ENCODE measurements around the gene SORL1. TPM values are rescaled to one million over a fixed set of nuclear protein-coding genes. Genes with fewer than 3 reads are reported as not detected.
A peak's percentile ranks its signal among the peaks of the same experiment; 100 is the strongest.

Gene SORL1
- total RNA-seq, 1 donor from 2014 or later: 11.3 TPM

DNA sequence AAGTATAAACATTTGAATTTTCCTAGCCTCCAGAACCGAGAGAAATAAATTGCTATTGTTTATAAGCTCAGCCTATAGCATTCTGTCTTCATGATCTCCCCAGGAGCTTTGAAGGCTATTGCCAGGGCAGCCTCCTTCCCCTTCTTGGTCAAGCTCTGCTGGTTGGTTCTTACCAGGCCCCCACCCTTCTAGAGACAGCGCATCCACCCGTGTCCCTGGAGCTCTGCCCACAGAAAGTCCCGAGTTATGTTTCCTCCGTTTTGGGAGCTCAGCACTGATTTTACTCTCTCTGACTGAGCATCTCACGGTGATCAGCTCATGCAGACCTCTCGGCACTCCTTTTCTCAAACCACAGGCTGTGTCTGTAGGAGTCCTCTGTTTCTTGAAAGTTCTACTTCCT lies 124.4 kb downstream of the SORL1 start:
- no peaks in the 10 kb centered on the region for H3K27me3 ChIP-seq (ENCODE audit: control insufficient read depth, insufficient read depth, low read length)
- TF ChIP-seq, protein P1, sequence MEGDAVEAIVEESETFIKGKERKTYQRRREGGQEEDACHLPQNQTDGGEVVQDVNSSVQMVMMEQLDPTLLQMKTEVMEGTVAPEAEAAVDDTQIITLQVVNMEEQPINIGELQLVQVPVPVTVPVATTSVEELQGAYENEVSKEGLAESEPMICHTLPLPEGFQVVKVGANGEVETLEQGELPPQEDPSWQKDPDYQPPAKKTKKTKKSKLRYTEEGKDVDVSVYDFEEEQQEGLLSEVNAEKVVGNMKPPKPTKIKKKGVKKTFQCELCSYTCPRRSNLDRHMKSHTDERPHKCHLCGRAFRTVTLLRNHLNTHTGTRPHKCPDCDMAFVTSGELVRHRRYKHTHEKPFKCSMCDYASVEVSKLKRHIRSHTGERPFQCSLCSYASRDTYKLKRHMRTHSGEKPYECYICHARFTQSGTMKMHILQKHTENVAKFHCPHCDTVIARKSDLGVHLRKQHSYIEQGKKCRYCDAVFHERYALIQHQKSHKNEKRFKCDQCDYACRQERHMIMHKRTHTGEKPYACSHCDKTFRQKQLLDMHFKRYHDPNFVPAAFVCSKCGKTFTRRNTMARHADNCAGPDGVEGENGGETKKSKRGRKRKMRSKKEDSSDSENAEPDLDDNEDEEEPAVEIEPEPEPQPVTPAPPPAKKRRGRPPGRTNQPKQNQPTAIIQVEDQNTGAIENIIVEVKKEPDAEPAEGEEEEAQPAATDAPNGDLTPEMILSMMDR (IDR thresholded peaks at IDR 0.05; ENCODE audit: insufficient read depth, low read length, severe bottlenecking): no peak
- DNase-seq (ENCODE audit: low read depth): no peak
- no peak overlapping the region for H3K4me3 ChIP-seq (ENCODE audit: low read depth, low read length)
- H3K36me3 ChIP-seq (ENCODE audit: control insufficient read depth, insufficient read depth, low read length): no peaks in the 10 kb centered on the region
- FAIRE-seq: no peak

- DNase-seq (ENCODE audit: low read depth) (no peak), FAIRE-seq (peak; percentile 40)
- Histone ChIP-seq H3K27me3 (ENCODE audit: control insufficient read depth, insufficient read depth, low read length) (no peaks in the 10 kb centered on the region), H3K36me3 (ENCODE audit: control insufficient read depth, insufficient read depth, low read length) (no peaks in the 10 kb centered on the region), H3K4me3 (ENCODE audit: low read depth, low read length) (no peak overlapping the region)
- TF ChIP-seq, protein P1 (IDR thresholded peaks at IDR 0.05; ENCODE audit: insufficient read depth, low read length, severe bottlenecking): no peak
These were observed 125.2 kb downstream of the SORL1 start for GRCh38 chr11:121577106-121577848.

GRCh38 chr11:121578251-121578976 lies 126.3 kb downstream of the SORL1 start:
- Histone ChIP-seq H3K36me3 (ENCODE audit: control insufficient read depth, insufficient read depth, low read length) (no peaks in the 10 kb centered on the region), H3K27me3 (ENCODE audit: control insufficient read depth, insufficient read depth, low read length) (no peaks in the 10 kb centered on the region), H3K4me3 (ENCODE audit: low read depth, low read length) (no peak overlapping the region)
- TF ChIP-seq, protein P1 (IDR thresholded peaks at IDR 0.05; ENCODE audit: insufficient read depth, low read length, severe bottlenecking): no peak
- no peak for DNase-seq (ENCODE audit: low read depth)
- no peak for FAIRE-seq

DNA sequence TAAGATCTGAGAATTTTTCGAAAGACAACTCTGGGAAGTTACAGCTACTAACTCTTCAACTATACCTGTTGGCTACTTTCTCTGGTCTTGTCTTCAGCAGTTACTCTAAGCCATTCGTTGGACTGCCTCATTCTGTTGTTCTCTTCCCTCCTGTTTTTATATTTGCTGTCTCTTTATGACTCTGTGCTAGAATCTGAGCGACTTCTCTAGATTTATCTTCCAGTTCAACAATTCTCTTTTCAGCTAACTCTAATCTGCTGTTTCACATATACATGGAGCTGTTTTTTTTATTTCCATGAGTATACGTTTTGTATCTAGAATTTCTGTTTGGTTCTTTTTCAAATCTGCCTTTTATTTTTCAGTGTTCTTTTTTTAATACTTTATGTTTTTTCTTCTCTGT lies 128.0 kb downstream of the SORL1 start:
- no peaks in the 10 kb centered on the region for H3K27me3 ChIP-seq (ENCODE audit: control insufficient read depth, insufficient read depth, low read length)
- no peaks in the 10 kb centered on the region for H3K36me3 ChIP-seq (ENCODE audit: control insufficient read depth, insufficient read depth, low read length)
- TF ChIP-seq, protein P1 (IDR thresholded peaks at IDR 0.05; ENCODE audit: insufficient read depth, low read length, severe bottlenecking): no peak
- DNase-seq (ENCODE audit: low read depth) (no peak), FAIRE-seq (no peak)
- H3K4me3 ChIP-seq (ENCODE audit: low read depth, low read length): no peak overlapping the region

DNA sequence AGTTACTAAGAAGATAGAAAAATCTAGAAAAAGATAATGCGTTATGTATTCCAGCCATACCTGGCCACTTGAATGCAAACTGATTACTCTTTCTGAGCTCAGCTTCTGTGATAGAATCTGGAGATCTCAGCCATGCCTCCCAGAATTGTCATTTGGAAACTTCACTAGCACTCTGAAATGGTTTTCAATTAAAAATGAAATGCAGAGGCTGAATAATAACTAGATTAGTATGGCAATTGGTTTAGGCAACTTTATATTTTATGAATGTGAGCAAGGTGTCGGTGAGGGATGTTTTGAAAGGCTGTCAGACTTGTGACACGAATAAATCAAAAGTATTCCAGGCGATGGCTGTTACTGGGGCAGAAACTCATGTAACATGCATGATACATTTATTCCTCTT lies 129.5 kb downstream of the SORL1 start:
- FAIRE-seq (no peak), DNase-seq (ENCODE audit: low read depth) (no peak)
- TF ChIP-seq, protein P1 (IDR thresholded peaks at IDR 0.05; ENCODE audit: insufficient read depth, low read length, severe bottlenecking): no peak
- Histone ChIP-seq H3K27me3 (ENCODE audit: control insufficient read depth, insufficient read depth, low read length) (no peaks in the 10 kb centered on the region), H3K36me3 (ENCODE audit: control insufficient read depth, insufficient read depth, low read length) (no peaks in the 10 kb centered on the region), H3K4me3 (ENCODE audit: low read depth, low read length) (no peak overlapping the region)
